Testis (tissue), 3 donors: Measurements from ENCODE around the gene LRRC2. TPM values are rescaled to one million over a fixed set of nuclear protein-coding genes. Genes with fewer than 3 reads are reported as not detected.
"Not testable (repeated sequence)": the region's sequence is repeated elsewhere in the genome, so short reads cannot be mapped to it uniquely, and the experiment has no call there.

ENCODE experiments used
- DNase-seq: peaks from one replicate; pipeline ENCODE4 v3.0.0-alpha.2; 2019
- H3K27ac ChIP-seq, 2 donors: fragments of 200-600 bp; sonication (generic); one replicate each; pipeline ENCODE4 v1.5.1; 2019
- H3K27me3 ChIP-seq: fragments of 200-600 bp; sonication (generic); one replicate; pipeline ENCODE4 v1.5.1; 2019
- H3K36me3 ChIP-seq: fragments of 200-600 bp; sonication (generic); one replicate; pipeline ENCODE4 v1.5.1; 2017; ENCODE audit warnings: low read depth; ENCODE audit errors: missing control alignments
- H3K4me1 ChIP-seq: fragments of 200-600 bp; sonication (generic); one replicate; pipeline ENCODE4 v1.5.1; 2019
- H3K4me3 ChIP-seq, 2 donors: fragments of 200-600 bp; sonication (generic); one replicate each; pipeline ENCODE4 v1.5.1; 2017 to 2019
- H3K9me3 ChIP-seq: fragments of 200-600 bp; sonication (generic); one replicate; pipeline ENCODE4 v1.5.1; 2017
- POLR2A ChIP-seq: fragments of 450-650 bp; IDR thresholded peaks from one replicate; pipeline ENCODE4 v1.6.1; 2017; ENCODE audit warnings: antibody characterized with exemption, mild to moderate bottlenecking, moderate library complexity
- WGBS, 2 donors: methylation state at CpG; one replicate each; pipeline ENCODE4 v1.1.5; 2018; 5-methylcytosine and 5-hydroxymethylcytosine counted together
- intact Hi-C: fragments of 100-400 bp; cut with DNase I; formaldehyde crosslinking; loops from one replicate; pipeline ENCODE4 v1.15.1; 2023; ENCODE audit warnings: low total_unique reads
- polyA plus RNA-seq: library from polyadenylated mRNA; stranded (reverse); fragments of 350-450 nt; fragmentation: Illumina TruSeq; extraction: RNeasy Lipid Tissue Mini Kit (QIAGEN cat#74804); gene quantifications from one replicate; pipeline ENCODE4 v1.2.3, GENCODE V29; 2014; ENCODE audit warnings: low read depth, low replicate concordance; ENCODE audit not compliant: insufficient read depth
- total RNA-seq, 2 donors: library from RNA; depleted of rRNA; stranded (reverse); fragments of >200 nt; gene quantifications; one replicate each; pipeline ENCODE4 v1.2.3, GENCODE V29; 2016
- TF ChIP-seq, protein P1 (sequence below), 3 experiments: fragments of 450-650 bp in 2 of 3; fragments of 200-600 bp in 1 of 3; sonication (generic) in 1 of 3; IDR thresholded peaks; one replicate each; pipeline ENCODE4 v1.5.1; 2016 to 2019; ENCODE audit warnings: antibody characterized with exemption in 3 of 3, mild to moderate bottlenecking in 2 of 3, moderate library complexity in 1 of 3

The LRRC2 gene
- total and polyA plus RNA-seq, 3 donors from 2014 or later = 0.71 to 2.2 (median 0.99) TPM

DNA sequence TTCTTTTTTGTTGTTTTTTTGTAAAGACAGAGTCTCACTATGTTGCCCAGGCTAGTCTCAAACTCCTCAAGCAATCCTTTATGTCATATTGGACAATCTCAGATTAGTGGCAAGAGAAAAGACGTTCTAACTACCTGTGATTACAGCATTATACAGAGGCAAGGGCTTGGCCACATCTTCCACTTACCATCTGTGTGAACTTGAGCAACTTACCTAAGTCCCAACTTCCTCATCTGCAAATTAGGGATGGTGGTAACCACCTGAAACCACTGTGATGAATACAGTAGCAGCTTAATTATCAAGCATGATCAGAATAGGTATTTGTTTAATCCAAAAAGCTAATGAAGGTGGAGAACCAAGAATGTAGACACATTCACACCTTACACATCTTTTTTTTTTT lies 16.1 kb downstream of the LRRC2 start:
- 77 to 84% methylated on average over 1 of the region's 1 CpG for WGBS, 2 donors
- intact Hi-C loops = no loop called here
- H3K4me1 ChIP-seq = no peaks in the 10 kb centered on the region
- no peaks in the 10 kb centered on the region for H3K27me3 ChIP-seq
- TF ChIP-seq, protein P1, sequence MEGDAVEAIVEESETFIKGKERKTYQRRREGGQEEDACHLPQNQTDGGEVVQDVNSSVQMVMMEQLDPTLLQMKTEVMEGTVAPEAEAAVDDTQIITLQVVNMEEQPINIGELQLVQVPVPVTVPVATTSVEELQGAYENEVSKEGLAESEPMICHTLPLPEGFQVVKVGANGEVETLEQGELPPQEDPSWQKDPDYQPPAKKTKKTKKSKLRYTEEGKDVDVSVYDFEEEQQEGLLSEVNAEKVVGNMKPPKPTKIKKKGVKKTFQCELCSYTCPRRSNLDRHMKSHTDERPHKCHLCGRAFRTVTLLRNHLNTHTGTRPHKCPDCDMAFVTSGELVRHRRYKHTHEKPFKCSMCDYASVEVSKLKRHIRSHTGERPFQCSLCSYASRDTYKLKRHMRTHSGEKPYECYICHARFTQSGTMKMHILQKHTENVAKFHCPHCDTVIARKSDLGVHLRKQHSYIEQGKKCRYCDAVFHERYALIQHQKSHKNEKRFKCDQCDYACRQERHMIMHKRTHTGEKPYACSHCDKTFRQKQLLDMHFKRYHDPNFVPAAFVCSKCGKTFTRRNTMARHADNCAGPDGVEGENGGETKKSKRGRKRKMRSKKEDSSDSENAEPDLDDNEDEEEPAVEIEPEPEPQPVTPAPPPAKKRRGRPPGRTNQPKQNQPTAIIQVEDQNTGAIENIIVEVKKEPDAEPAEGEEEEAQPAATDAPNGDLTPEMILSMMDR (IDR thresholded peaks at IDR 0.05) = no peak
- TF ChIP-seq POLR2A = no peak
- H3K4me3 ChIP-seq = no peak overlapping the region
- no peak for DNase-seq
- H3K27ac ChIP-seq = no peak overlapping the region
- H3K36me3 ChIP-seq = no peaks in the 10 kb centered on the region
- no peaks in the 10 kb centered on the region for H3K9me3 ChIP-seq

DNA sequence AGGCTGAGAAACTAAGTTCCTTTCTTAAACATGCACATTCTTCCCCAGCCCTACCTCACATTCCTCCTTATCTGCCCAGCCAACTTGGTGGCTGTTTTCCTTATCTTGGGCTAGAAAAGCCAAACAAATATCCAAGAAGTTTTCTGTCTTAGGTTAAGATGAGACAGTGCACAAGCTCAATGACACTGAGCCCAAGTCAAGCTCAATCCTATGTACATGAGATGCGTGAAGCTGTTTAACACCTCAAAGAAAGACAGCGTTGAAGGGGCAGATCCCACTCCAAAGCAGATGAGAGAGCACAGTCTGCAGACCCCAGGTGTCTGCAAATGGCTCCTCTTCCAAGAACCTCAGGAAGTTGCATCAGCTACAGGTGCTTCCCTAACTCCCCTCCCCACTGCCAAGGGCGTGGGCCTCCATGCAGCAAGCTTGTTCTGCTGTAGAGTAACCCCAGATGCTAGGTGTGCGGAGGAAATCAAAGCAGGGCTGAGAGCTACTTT lies 16.6 kb downstream of the LRRC2 start:
- WGBS, 2 donors = 62 to 72% methylated on average over 4 of the region's 4 CpGs
- intact Hi-C loops = no loop called here
- Histone ChIP-seq H3K9me3 (no peaks in the 10 kb centered on the region), H3K36me3 (no peaks in the 10 kb centered on the region), H3K4me3 (no peak overlapping the region), H3K27ac (no peak overlapping the region), H3K4me1 (no peaks in the 10 kb centered on the region), H3K27me3 (no peaks in the 10 kb centered on the region)
- no peak for DNase-seq
- no peak for TF ChIP-seq POLR2A
- TF ChIP-seq, protein P1 (IDR thresholded peaks at IDR 0.05) = no peak

DNA sequence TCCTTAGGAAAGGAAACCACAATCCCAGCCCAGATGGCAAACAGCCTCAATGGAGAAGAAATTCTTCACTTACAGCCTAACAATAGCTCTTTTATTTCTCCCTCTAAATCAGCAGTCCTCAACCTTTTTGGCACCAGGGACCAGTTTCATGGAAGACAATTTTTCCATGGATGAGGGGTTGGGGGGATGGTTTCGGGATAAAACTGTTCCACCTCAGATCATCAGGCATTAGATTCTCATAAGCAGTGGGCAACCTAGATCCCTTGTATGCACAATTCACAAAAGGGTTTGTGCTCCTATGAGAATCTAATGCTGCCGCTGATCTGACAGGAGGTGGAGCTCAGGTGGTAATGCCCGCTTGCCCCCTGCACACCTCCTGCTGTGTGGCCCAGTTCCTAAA lies 17.5 kb downstream of the LRRC2 start:
- H3K27ac ChIP-seq, DNase-seq, H3K4me3 ChIP-seq, H3K4me1 ChIP-seq, H3K27me3 ChIP-seq, H3K36me3 ChIP-seq, intact Hi-C loops, H3K9me3 ChIP-seq: not testable (repeated sequence)
- 97% methylated on average over 3 of the region's 3 CpGs for WGBS, 2 donors

DNA sequence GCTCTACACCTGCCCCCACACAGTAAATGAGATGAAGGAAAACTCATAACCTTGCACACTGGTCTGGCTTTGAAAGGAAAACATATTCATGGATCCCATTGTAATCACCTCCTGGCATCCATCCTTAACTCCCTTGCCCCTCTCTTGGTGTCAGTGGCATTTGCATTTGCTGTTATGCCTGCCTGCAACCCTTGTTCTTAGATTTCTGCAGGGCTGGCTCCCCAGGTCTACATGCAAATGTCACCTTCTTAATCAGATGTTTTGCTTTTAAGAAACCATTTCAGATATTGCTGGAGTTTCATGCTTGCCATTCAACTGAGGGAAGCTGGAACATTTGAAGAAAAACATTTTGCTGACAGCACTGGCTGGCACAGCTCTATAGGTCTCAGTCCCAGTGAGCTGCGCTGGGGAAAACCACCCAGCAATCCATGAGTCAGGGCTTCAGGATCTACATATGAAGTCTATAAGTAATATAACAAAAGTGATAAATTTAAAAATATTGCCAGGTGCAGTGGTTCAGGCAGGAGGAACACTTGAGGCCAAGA lies 19.1 kb downstream of the LRRC2 start:
- WGBS, 2 donors = 75 to 91% methylated on average over 1 of the region's 1 CpG
- intact Hi-C loops = no loop called here
- Histone ChIP-seq H3K27ac (no peak overlapping the region), H3K36me3 (no peaks in the 10 kb centered on the region), H3K4me3 (no peak overlapping the region), H3K9me3 (no peaks in the 10 kb centered on the region), H3K27me3 (no peaks in the 10 kb centered on the region), H3K4me1 (no peaks in the 10 kb centered on the region)
- TF ChIP-seq, protein P1 (IDR thresholded peaks at IDR 0.05) = no peak
- TF ChIP-seq POLR2A = no peak
- DNase-seq = no peak

DNA sequence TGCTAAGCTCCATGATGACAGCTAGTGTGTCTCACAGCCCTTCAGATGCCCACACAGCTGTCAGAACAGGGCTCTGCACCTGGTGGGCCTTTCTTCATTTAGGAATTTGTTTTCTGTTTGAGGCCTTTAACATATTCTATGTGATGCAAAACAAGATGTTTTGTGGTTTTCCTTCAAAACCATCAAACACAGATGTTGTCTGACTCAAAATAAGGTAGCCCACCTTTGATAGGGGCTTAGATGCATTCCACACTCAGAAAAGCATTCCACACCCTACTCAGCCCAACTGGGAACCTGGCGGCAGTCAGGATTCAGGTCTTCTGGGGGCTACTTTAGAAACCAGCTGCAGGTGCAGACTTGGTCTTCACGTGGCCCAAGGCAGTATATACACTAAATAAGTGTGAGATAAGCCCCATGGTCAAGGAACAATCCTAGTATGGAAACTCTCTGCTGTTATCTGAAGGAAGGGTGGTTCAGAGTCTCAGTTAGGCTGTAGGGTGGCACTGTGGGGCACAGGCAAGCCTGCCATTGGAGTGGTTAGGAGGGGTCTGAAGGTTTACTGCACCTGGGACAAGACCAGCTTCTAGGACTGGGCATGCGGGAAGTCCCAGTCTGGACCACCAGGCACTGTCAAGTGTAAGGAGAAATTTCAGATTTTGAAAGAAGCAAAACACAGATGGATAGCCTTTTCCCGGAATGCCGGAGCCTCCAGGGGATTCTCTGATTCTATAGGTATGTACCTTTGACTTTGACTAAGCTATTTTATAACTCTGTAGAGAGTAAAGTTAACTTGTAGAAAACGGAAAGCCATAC lies 20.1 kb downstream of the LRRC2 start:
- Histone ChIP-seq H3K4me3 (no peak overlapping the region), H3K27me3 (no peaks in the 10 kb centered on the region), H3K36me3 (no peaks in the 10 kb centered on the region), H3K4me1 (no peaks in the 10 kb centered on the region), H3K27ac (no peak overlapping the region), H3K9me3 (no peaks in the 10 kb centered on the region)
- no peak for DNase-seq
- intact Hi-C loops = no loop called here
- TF ChIP-seq POLR2A = no peak
- TF ChIP-seq, protein P1 (IDR thresholded peaks at IDR 0.05) = no peak
- 87 to 90% methylated on average over 6 of the region's 6 CpGs for WGBS, 2 donors
